Breast epithelium (tissue), 4 donors: Measurements from ENCODE around the gene PRRT1. TPM values are rescaled to one million over a fixed set of nuclear protein-coding genes. Genes with fewer than 3 reads are reported as not detected.
A peak's percentile ranks its signal among the peaks of the same experiment; 100 is the strongest.

Source experiments
- DNase-seq, 2 donors: peaks; one replicate each; pipeline ENCODE4 v3.0.0-alpha.2; 2019; ENCODE audit warnings: low spot score in 2 of 2
- H3K27ac ChIP-seq, 2 donors: fragments of 200-600 bp; sonication (generic) in 1 of 2; one replicate each; pipeline ENCODE4 v1.5.1; 2016 to 2019; ENCODE audit warnings: mild to moderate bottlenecking in 1 of 2
- H3K27me3 ChIP-seq, 2 donors: fragments of 200-600 bp; sonication (generic) in 1 of 2; one replicate each; pipeline versions ENCODE4 v1.5.1 to v1.6.0; 2017 to 2019; ENCODE audit warnings: control low read depth in 1 of 2, mild to moderate bottlenecking in 1 of 2
- H3K36me3 ChIP-seq: fragments of 200-600 bp; one replicate; pipeline ENCODE4 v1.5.1; 2019
- H3K4me1 ChIP-seq, 2 donors: fragments of 200-600 bp; sonication (generic); one replicate each; pipeline ENCODE4 v1.5.1; 2016 to 2019; ENCODE audit warnings: control low read depth in 1 of 2
- H3K4me3 ChIP-seq, 3 donors: fragments of 200-600 bp; sonication (generic); 1 replicate in 2 of 3; 2 replicates in 1 of 3; pipeline ENCODE4 v1.5.1; 2016 to 2019; ENCODE audit warnings: mild to moderate bottlenecking in 3 of 3, moderate library complexity in 2 of 3
- H3K9me3 ChIP-seq, 2 donors: fragments of 200-600 bp; sonication (generic) in 1 of 2; one replicate each; pipeline ENCODE4 v1.5.1; 2016 to 2019; ENCODE audit warnings: control low read depth in 1 of 2
- POLR2A ChIP-seq: fragments of 450-650 bp; IDR thresholded peaks from one replicate; pipeline ENCODE4 v1.6.1; 2016; ENCODE audit warnings: antibody characterized with exemption, mild to moderate bottlenecking, moderate library complexity
- POLR2AphosphoS5 ChIP-seq, 3 donors: sonication (generic); formaldehyde crosslinking; IDR thresholded peaks; one replicate each; pipeline ENCODE4 v1.6.1; 2017; ENCODE audit warnings: antibody characterized with exemption in 3 of 3
- intact Hi-C: fragments of 100-400 bp; cut with DNase I; formaldehyde crosslinking; loops from one replicate; pipeline ENCODE4 v1.15.1; 2023; ENCODE audit warnings: low total_unique reads
- total RNA-seq, 3 donors: library from RNA; depleted of rRNA; stranded (reverse); fragments of >200 nt; gene quantifications; one replicate each; pipeline ENCODE4 v1.1.0, GENCODE V29; 2016
- TF ChIP-seq, protein P1 (sequence below), 3 donors: fragments of 450-650 bp; IDR thresholded peaks; one replicate each; pipeline ENCODE4 v1.5.1; 2016 to 2017; ENCODE audit warnings: antibody characterized with exemption in 3 of 3, mild to moderate bottlenecking in 3 of 3, moderate library complexity in 3 of 3

Gene PRRT1
- total RNA-seq, 3 donors from 2014 or later: 0.48 to 2.8 (median 1.3) TPM

DNA sequence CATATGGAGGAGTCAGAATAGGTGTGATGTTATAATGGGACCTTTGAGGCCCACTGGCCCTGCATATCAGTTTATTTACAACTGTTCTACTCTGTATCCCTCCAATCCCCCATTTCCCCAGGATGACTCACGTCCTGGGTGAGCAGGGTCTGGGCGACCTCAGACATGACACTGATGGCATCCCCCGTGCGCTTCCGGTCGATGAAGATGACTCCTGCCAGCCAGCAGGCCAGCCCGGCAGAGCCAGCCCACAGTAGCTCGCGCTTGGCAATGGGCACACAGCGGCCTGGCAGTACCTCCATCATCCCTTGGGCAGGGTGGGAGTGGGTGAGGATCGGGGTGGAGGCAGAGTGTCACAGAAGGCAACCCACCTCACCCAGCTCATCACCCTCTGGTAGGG, 18.6 kb upstream of the PRRT1 start:
- TF ChIP-seq, protein P1, sequence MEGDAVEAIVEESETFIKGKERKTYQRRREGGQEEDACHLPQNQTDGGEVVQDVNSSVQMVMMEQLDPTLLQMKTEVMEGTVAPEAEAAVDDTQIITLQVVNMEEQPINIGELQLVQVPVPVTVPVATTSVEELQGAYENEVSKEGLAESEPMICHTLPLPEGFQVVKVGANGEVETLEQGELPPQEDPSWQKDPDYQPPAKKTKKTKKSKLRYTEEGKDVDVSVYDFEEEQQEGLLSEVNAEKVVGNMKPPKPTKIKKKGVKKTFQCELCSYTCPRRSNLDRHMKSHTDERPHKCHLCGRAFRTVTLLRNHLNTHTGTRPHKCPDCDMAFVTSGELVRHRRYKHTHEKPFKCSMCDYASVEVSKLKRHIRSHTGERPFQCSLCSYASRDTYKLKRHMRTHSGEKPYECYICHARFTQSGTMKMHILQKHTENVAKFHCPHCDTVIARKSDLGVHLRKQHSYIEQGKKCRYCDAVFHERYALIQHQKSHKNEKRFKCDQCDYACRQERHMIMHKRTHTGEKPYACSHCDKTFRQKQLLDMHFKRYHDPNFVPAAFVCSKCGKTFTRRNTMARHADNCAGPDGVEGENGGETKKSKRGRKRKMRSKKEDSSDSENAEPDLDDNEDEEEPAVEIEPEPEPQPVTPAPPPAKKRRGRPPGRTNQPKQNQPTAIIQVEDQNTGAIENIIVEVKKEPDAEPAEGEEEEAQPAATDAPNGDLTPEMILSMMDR (IDR thresholded peaks at IDR 0.05): no peak
- TF ChIP-seq POLR2A: no peak
- H3K4me1 ChIP-seq: peaks cover 0 to 15% of the 10 kb centered on the region in 2 donors
- H3K27ac ChIP-seq: no peak overlapping the region
- no peaks in the 10 kb centered on the region for H3K9me3 ChIP-seq
- no peak overlapping the region for H3K4me3 ChIP-seq
- H3K27me3 ChIP-seq: no peaks in the 10 kb centered on the region
- no peaks in the 10 kb centered on the region for H3K36me3 ChIP-seq
- intact Hi-C loops: loop anchor here (1.0 kb wide), 1 partner anchor 46 kb away; no protein-coding TSS in a partner anchor
- DNase-seq: no peak

DNA sequence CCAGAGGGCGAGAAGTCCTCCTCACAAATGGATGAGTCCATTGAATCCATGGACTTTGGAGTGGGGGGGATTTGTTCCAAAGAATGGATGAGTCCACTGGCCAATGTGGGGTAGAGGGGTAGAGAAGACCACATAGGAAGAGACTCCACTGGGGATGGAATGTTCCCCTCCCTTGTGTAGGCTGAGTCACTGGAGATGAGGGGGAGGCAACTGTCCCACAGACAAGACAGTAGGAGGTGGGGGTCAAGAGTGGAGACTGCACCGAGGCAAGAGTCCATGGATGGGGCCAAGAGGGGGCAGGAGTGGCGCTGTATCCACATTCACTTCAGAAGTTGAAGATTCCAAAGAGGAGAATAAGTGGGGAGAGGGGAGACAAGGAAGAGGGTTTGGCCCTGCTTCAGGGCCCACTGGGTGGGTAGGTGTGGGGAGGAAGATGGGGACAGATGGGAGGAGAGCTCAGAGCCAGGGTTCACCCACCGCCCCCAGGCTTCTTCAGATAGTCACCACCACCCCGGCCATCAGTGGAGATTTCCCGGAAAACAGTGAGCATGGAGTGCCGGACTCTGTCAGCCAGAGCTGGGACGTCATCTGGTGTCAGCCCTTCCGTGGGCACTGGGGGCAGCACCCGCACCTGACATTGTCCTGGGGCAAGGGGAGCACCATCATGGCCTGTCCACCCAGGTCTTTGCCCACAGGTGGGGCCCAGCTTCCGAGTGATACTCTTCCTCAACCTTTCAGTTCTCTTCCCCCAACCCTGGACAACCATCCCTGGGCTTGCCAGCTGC, 17.3 kb upstream of the PRRT1 start:
- no peak for TF ChIP-seq POLR2A
- TF ChIP-seq, protein P1 (IDR thresholded peaks at IDR 0.05): no peak
- TF ChIP-seq POLR2AphosphoS5 (IDR thresholded peaks at IDR 0.05): no peak
- Histone ChIP-seq H3K4me3 (no peak overlapping the region), H3K27me3 (no peaks in the 10 kb centered on the region), H3K9me3 (no peaks in the 10 kb centered on the region), H3K27ac (peak overlapping the region in 1 of 2 donors; percentile 12), H3K4me1 (peaks cover 0 to 6% of the 10 kb centered on the region in 2 donors), H3K36me3 (no peaks in the 10 kb centered on the region)
- intact Hi-C loops: loop anchor here (5.0 kb wide), 1 partner anchor 1398 kb away; no protein-coding TSS in a partner anchor
- DNase-seq: no peak

DNA sequence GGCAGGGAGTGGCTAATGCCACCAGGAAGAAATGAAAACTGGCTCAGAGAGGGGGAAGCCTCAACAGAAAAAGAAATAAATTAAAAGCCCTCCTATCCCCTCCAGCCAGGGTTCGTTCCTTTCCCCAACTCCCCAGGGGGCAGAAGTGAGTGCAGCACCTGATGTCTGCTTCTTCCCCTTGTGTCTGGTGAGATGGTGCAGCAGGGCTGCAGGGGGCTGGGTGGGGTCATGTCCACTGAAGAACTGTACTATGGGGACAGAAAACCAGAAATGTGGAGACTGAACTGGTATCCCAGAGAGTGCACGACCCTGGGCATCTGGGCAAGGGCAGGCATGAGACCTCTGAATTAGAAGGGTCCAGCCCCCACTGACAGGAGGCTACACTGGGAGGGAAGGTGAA, 16.6 kb upstream of the PRRT1 start:
- TF ChIP-seq POLR2A (no peak), POLR2AphosphoS5 (IDR thresholded peaks at IDR 0.05) (no peak)
- TF ChIP-seq, protein P1 (IDR thresholded peaks at IDR 0.05): no peak
- Histone ChIP-seq H3K36me3 (no peaks in the 10 kb centered on the region), H3K9me3 (no peaks in the 10 kb centered on the region), H3K4me3 (no peak overlapping the region), H3K27me3 (no peaks in the 10 kb centered on the region), H3K4me1 (peaks cover 0 to 3% of the 10 kb centered on the region in 2 donors), H3K27ac (peak overlapping the region in 1 of 2 donors; percentile 12)
- intact Hi-C loops: loop anchor here (5.0 kb wide), 1 partner anchor 1399 kb away; no protein-coding TSS in a partner anchor
- DNase-seq: no peak

DNA sequence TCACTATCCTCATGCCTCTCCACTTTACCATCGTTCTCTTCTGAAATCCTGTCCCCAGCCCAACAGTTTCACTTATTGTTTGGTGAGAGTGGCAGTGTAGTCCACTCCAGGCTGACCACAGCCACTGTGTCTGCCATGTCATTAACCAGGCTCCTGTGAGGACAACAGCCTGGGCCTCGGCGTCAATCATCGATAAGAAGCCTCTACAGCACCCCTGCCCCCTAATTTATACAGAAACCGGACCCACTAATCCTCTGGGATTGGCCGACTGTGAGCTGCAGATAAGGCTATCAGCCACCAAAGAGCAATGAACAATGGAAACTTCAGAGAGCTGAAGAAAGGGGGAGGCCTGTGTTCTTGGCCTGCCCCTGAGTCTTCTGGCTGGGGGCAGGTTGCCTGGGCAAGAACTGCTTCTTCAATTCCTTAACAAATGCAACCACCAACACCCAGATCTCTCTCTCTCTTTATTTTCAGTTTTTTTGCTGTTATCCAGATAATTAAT, 16.1 kb upstream of the PRRT1 start:
- no peaks in the 10 kb centered on the region for H3K36me3 ChIP-seq
- intact Hi-C loops: loop anchor here (5.0 kb wide), 1 partner anchor 1399 kb away; no protein-coding TSS in a partner anchor
- H3K27me3 ChIP-seq: no peaks in the 10 kb centered on the region
- DNase-seq: no peak
- H3K4me3 ChIP-seq: no peak overlapping the region
- no peaks in the 10 kb centered on the region for H3K4me1 ChIP-seq
- no peak for TF ChIP-seq POLR2AphosphoS5 (IDR thresholded peaks at IDR 0.05)
- TF ChIP-seq, protein P1 (IDR thresholded peaks at IDR 0.05): no peak
- no peak for TF ChIP-seq POLR2A
- H3K27ac ChIP-seq: peak overlapping the region; percentile 18 to 38
- H3K9me3 ChIP-seq: no peaks in the 10 kb centered on the region

DNA sequence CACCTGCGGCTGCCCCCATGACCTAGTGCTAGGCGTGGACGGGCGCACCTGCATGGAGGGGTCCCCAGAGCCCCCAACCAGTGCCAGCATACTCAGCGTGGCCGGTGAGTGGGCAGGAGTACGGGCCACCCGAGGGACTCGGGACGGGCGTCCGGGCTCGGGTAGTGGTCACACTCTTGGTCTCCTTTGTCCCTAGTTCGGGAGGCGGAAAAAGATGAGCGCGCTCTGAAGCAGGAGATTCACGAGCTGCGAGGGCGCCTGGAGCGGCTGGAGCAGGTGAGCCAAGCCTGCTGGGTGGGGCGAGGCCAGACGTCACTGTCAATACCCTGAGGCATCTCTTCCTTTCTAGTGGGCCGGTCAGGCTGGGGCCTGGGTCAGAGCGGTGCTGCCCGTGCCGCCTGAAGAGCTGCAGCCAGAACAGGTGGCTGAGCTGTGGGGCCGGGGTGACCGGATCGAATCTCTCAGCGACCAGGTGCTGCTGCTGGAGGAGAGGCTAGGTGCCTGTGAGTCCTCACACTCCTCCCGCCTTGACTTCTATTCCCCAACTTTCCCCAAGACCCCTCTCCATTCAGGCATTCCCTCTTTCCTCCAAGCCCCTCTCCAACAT, 15.5 kb upstream of the PRRT1 start:
- Histone ChIP-seq H3K4me3 (no peak overlapping the region), H3K36me3 (no peaks in the 10 kb centered on the region), H3K27me3 (no peaks in the 10 kb centered on the region), H3K9me3 (no peaks in the 10 kb centered on the region), H3K4me1 (no peaks in the 10 kb centered on the region), H3K27ac (peak overlapping the region; percentile 18 to 38)
- intact Hi-C loops: loop anchor here (5.0 kb wide), 1 partner anchor 1400 kb away; no protein-coding TSS in a partner anchor
- DNase-seq: no peak
- TF ChIP-seq POLR2AphosphoS5 (IDR thresholded peaks at IDR 0.05): no peak
- TF ChIP-seq, protein P1 (IDR thresholded peaks at IDR 0.05): no peak
